Hematopoietic multipotent progenitor cell treated with erythropoietin and hydrocortisone succinate and interleukin-3 and kit ligand, for 17 days (in vitro differentiated cells): ENCODE results near the gene MAP1LC3B.
"Not testable (repeated sequence)": the region's sequence is repeated elsewhere in the genome, so short reads cannot be mapped to it uniquely, and the experiment has no call there.

Experiments used
- DNase-seq: peaks from one replicate; pipeline ENCODE4 v3.0.0-alpha.2; 2015; ENCODE audit warnings: low spot score

The MAP1LC3B gene

DNA sequence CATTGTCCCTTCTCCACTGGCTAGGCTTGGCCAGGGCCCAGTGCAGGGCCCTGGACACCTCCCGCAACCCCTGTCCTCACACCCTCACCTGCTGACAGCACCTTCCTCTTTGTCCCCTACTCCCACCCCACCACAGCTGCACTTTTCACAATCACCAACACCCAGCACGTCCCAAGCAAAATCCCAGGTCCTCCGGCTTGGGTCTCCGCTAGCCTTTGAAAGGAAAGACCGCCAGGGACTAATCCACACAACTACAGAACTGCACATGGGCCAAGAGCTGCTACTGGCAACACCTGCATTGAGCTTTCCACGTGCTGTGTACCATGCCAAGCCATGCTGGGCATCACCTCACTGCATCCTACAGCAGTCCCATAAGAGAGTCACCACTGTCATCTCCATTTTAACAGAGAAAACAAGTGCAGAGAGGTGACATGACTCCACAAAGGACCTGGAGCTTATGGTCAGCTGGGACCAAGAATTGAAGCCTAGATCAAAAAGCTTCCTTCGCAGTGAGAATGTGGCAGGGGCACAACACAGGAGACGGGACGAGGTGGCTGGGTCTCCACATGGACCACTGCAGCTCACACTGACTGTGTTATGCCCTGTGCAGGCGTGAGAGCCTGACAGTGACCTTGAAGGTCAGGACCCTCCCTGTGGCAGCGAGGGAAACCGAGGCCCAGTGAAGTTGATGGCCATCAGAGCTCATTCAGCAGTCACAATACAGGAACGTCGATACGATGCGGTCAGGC lies 31.1 kb upstream of the MAP1LC3B start:
- no peak for DNase-seq

DNA sequence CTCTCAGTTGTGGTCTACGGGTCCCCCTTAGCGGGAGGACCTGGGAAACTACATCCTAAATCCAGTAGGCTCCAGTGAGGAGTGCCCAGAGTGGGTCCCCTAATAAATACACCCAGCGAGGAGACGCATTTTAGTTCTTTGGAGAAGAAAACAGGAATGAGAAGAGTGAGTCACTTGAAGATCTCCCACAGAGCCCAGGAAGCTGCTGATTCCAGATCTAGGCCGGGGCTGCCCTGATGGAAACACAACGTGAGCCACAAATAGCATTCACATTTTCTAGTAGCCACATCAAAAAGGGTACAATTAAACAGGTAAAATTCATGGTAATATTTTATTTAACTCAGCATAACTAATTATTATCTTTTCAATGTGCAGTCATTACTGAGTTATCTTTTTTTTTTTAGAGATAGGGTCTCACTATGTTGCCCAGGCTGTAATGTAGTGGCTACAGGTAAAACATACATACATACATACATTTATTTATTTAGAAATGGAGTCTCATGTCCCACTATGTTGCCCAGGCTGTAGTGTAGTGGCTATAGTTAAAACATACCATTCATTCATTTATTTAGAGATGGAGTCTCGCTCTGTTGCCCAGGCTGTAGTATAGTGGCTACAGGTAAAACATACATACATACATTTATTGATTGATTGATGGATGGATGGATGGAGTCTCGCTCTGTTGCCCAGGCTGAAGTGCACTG lies 30.1 kb upstream of the MAP1LC3B start:
- no peak for DNase-seq

DNA sequence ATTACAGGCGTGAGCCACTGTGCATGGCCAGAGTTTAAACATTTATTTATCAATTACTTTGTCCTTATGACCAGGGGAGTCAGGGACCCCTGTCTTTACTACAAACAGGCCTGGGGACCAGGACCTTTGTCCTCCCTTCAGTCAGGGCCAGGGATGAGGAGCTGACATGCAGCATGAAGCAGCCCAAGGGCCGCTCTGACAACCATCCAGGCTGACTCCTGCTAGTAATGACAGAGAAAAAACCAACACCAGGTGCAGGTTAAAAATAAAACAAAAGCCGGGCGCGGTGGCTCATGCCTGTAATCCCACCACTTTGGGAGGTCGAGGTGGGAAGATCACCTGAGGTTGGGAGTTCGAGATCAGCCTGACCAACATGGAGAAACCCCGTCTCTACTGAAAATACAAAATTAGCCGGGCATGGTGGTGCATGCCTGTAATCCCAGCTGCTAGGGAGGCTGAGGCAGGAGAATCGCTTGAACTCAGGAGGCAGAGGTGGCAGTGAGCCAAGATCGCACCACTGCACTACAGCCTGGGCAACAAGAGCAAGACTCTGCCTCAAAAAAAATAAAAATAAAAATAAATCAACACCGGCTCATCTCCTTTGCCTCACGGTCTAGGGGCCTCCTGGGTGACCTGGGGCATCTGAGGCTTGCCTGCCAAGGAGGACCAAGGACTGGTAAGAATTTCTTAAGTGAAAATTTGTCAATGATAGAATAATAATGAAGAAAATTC lies 29.1 kb upstream of the MAP1LC3B start:
- not testable (repeated sequence) for DNase-seq

DNA sequence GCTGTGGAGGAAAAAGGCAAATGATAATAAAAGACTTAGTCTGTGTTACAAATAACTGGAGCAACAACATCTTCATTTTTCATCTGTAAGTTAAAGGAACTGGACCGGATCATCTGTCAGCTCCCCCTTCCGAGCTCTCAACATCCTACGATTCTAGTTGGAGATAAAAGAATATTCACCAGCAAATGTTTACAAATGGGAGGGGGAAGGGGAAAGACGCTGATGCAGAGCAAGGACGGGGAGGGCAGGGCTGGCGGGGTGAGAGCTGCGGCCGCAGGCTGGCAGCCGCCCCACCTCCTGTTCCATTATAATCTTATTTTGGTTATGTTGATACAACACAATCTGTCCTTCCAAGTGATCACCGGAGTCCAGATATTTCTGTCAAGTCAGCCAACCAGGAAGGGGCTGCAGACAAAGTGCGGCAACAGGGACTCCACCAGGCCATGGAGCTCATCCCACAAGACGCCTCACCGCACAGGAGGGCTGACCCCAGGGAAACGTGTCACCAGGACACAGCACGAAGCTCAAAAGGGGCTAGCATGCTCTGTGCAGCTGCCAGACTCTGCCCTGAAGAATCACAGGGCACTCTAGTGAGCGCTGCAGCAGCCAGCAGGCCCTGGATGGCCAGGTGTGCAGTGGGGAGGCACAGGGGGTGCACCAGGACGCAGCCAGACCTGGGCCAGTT lies 28.2 kb upstream of the MAP1LC3B start:
- no peak for DNase-seq

DNA sequence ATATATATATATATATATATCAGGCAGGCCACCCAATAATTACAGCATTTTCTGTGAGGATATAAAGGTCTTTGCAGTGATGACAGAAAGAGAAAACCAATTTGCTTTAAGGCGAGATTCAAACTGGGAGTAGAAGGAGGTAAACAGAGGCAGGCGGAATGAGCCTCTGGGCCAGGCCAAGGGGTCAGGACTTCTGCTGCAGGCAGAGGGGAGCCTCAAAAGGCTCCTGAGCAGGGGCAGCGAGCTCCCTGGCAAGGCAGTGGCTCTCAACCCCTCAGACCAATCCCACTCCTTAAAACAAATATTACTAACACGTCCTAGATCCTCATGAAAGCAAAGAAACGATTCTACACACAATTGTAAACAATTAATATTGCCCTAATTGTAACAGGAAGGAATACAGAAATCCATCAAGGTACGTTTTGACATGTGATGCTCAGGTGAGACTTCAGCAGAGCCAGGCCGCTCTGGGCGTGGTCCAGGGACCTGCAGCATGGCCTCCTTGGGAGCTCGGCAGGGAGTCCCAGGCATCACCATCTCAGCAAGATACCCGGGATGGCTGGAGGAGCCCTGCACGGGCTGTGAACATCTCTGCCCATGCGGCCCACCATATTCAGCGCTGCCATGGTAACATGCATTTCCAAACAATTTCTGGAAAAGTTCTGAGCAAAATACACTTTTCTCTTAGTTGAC lies 27.0 kb upstream of the MAP1LC3B start:
- no peak for DNase-seq

DNA sequence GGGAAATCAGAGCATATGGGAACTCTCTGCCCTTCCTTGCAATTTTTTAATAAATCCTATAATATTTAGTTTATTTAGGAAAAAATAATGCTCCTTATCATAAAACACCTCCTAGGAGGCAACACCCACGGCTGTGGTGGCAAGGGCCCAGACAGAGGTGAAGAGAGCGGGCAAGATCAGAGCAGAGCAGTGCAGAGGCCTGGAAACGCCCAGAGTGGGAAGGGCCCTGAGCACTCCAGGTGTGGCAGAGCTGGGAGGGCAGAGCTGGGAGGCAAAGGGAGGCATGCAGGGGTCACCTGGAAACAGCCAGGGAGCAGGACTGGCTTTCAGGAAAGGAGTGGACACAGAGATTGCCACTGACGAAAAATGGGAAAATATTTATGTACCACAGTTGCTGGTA lies 25.8 kb upstream of the MAP1LC3B start:
- DNase-seq, result no peak

DNA sequence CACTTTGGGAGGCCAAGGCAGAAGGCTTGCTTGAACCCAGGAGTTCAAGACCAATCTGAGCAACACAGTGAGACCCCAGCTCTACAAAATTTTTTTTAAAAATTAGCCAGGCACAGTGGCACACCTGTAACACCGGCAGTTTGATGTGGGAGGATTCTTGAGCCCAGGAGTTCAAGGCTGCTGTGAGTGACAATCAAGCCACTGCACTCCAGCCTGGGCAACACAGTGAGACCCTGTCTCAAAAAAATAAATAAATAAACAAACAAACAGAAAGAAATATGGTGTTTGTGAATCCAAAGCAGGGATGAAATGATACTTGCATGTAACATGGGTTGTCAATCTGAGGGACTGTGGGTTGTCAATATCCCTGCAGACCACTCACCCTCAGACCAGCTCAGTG lies 25.2 kb upstream of the MAP1LC3B start:
- DNase-seq, result no peak

DNA sequence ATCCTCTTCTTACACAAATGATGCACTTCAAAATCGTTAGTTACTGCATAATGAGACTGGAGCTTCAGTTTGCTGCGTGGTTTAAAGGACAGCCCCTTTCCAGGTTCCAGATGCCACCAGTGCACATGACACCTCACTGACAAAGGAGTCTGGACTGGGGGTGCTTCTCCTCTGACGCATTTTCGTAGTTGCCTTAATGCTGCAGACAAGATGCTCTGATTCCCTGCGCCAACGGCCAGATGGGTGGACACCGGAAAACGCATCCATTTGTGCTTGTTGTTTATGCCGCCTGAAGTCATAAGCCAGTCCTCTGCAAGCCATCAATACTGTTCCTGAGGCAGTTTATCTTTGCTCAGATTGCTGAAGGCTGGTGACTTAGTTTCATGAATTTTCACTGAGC lies 24.6 kb upstream of the MAP1LC3B start:
- DNase-seq, result no peak

DNA sequence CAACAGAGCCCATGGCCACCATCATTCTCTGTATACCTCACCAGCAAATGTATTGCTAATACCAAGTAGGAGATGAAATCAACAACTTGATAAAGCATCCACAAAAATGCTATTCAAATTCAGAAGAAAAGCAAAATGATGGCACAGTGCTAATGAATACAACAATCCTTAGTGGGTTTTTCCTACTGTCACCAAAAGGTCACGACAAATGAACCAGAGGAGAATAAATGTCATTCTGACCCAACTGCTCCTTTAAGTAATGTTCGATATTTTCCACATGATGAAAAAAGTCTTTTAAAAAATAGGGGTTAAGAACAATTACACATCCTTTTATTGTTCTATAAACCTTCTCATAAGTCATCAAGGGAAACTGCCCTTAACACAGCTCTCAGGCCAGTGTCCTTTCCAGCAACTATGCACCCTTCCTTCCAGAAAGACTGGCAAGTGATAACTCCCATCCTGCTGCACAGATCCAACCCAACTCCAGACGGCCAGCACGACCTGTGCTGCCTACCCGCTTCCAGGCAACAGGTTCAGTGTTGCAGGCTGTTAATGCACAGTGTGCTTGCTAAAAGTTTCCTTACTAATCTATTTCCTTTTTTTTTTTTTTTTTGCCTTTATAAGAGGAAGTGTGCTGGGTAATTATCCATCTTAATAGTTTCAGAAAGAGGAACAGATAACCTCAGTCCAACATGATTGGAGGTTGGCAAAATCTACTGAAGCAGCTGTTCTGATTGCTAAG lies 23.9 kb upstream of the MAP1LC3B start:
- no peak for DNase-seq

DNA sequence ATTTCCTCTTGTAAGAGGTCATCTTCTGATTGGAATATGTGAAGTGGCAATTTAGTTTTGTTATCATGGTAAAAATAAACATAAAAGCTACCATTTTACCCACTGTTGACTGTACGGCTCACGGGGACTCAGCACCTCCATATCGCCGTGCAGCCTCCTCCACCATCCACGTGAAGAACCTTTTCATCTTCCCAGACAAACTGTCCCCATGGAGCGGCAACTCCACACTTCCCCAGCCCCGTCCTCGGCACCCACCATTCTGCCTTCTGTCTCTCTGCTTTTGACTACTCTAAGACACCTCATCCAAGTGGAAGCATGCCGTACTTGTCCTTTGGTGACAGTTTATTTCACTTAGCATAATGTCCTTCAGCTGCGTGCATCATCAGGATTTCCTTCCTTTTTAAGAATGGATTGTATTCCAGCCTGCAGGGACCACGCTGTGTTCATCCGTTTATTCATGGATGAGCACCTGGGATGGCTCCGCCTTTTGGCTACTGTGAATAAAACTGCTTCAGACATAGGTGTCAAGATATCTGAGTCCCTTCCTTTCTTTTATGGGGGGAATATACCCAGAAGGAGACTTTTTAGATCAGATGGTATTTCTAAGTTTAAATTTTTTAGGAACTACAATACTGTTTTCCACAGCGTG lies 22.9 kb upstream of the MAP1LC3B start:
- no peak for DNase-seq

DNA sequence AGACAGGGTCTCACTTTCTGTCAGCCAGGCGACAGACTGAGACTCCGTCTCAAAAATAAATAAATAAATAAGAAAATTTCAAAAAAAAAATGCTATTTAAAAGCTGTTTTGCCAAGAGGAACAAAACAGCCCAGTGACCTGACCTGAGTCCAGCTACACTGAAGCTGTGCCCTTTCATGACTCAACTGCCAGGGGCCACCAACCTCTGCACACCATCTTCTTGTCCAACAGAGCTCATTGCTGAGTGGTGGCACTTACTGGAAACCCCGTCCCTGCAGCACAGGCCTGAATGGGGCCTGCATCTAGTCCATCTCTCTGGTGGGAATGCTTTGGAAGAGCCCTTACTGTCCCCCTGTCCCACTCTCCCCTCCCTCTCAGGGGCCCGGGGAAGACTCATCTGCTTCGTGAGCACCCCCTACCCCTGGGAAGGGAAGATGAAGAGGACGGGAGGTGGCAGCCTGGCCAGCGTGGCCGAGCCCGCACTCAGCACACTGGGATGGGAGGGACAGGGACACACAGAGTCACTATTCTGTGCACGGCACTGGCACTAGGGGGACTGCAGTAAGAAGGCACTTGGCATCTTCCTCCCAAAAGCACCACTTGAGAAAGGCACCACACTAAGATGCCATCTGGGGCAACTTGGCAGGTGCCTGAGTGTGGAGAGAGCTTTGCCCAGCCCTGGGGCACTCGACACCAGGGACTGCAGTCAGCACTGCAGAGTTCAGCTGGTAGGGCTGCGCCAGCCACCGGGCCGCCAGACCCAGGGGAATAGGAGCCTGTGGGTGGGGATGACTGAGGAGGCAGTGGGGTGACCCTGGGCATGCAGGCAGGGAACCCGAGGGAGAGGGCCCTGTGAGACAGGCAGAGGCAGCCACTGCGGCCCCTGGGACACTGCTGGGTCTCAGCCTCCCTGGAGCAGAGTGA lies 22.1 kb upstream of the MAP1LC3B start:
- DNase-seq, result no peak

DNA sequence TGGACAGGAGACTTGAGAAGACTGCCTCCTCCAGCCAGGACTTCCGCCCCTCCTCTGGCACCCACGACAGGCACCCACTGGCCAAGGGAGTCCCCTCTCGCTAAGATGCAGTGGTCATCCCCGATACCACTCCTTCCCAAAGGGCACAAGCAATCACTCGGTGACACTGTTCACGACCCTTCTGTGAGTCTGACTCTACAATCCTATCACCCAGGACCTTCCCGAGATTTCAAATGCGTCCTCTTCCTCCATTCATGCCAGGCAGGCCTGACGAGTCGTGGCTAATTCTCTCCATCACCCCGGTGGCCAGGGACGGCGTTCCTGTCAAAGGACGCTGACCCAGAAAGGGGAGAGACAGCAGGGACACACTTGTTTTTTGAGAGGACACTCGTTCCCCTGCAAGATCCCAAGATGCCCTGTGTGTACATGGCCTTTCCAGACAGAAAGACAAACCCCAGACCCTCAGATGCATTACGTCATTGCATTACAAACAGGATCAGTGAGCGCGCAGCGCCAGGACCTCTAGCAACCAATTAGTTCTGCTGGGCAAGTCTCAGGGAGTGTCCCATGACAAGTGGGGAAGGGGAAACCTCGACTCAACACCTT lies 20.8 kb upstream of the MAP1LC3B start:
- DNase-seq, result no peak

DNA sequence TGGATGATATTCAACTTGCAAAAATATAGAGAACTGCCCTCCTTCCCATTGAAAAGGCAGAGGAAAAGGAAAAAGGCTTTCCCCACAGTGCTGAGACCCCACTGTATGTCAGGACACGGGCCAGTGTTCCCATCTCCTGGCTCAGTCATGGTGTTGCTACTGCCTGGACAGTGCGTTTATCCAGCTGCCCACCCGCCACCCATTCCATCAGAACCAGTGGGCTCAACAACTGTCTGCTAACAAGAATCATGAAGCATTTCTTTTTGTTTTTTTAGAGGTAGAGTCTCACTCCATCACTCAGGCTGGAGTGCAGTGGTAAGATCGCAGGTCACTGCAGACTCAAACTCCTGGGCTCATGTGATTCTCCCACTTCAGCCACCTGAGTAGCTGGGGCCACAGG lies 19.8 kb upstream of the MAP1LC3B start:
- DNase-seq, result no peak

DNA sequence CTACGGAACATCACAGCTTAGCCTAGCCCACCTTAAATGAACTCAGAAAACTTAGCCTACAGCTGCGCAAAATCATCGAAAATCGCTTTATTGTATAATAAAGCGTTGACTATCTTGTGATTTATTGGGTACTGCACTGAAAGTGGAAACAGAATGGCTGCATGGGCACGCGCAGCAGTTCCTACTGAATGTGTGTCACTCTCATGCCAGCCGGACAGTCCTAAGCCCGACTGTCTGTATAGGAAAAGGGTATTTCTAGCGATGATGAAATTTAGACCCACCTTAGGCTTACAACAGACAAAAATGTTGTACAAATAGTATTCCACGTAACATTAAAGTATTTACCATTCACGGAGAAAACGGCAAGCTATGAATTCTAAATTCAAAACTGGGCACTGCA lies 17.8 kb upstream of the MAP1LC3B start:
- DNase-seq, result no peak

DNA sequence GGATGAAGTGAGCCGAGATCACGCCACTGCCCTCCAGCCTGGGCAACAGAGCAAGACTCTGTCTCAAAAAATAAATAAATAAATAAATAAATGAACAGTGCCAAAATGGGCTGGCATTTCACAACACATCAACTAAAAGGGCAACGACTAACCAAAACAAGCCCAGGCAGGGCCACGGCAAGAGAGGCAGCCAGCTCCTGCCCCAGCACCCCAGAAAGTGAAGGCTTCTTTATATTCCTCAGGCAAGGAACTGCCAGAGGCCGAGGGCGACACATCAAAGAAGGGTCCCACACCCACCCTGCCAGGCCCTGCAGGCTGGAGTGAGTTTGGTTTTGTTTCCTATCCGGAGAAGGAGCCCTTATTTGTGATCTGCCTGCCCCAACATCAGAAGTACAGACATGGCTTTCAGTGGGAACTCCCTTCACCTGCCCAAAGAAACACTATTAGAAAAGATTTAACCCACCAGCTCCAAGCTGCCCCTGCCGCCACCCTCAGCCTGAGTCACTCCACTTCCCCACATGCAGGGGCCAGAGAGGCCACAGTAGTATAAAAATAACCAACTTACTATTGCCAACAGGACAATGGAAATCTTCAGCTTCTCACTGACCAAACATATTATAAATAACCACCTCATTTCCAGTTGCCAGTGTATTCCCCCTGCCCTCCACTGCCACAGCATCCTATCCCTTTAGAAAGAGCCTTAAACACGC lies 16.6 kb upstream of the MAP1LC3B start:
- DNase-seq, result no peak

DNA sequence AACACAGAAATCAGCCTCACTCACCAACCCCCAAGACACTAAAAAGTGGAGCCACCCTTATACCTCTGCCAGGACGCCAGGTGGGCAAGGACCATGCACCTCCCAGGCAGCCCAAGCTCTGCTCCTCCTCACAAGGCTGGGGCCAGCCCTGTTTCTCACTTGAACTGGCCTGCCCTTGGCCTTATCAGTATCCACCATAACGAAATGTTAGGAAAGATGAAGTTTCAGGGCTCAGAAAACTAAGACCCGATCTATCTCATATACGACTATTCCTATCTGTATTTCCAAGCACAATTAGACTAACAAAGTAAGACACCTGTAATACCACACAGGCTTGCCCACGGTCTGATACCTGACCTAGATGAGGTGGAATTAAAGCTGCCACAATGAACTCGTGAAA lies 15.5 kb upstream of the MAP1LC3B start:
- peak; percentile 59 for DNase-seq

DNA sequence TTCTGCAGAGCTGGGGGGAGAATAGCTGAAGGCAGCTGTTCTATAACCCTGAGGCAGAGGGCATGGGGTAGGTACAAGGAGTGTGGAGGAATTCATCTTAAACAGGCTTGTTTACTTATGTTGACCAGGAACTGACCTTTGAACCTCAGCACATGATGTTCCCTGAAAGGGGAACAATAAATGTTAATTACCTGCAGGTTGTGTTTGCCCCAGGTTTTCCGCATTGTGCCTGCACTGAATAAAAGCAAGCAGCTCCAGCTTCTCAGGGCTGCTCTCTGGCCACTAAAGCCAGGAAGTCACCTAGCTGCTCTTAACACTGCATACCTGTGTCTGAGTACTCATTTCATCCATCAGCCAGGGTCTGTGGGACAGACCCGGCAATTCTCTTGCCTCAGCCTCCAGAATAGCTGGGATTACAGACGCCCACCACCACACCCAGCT lies 12.8 kb upstream of the MAP1LC3B start:
- not testable (repeated sequence) for DNase-seq

DNA sequence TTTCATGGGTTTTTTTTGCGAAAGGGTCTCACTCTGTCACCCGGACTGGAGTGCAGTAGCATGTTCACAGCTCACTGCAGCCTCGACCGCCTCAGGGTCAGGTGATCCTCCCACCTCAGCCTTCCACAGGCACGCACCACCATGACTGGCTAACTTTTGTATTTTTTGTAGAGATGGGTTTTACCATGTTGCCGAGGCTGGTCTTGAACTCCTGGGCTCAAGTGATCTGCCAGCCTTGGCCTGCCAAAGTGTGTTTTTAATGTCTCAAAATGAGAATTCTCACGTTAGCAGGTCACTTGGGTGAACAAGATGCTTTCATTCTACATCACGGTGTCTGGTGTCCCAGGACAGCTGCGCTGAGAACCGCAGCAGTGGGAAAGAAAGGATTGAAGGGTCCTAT lies 11.7 kb upstream of the MAP1LC3B start:
- no peak for DNase-seq
